NCI-H2196 treated with DMSO at 0.1 percent for 48 hours (cell line): Measurements from ENCODE around the gene JUP.
"Not testable (repeated sequence)": the region's sequence is repeated elsewhere in the genome, so short reads cannot be mapped to it uniquely, and the experiment has no call there.

Experiments
- DNase-seq: peaks from one replicate; lab custom pipeline; 2025; ENCODE audit not compliant: unreplicated experiment; lab: John Stamatoyannopoulos, UW

The JUP gene

GRCh38 chr17:41781404-41782110 lies 5.0 kb downstream of the JUP start:
- DNase-seq: no peak

DNA sequence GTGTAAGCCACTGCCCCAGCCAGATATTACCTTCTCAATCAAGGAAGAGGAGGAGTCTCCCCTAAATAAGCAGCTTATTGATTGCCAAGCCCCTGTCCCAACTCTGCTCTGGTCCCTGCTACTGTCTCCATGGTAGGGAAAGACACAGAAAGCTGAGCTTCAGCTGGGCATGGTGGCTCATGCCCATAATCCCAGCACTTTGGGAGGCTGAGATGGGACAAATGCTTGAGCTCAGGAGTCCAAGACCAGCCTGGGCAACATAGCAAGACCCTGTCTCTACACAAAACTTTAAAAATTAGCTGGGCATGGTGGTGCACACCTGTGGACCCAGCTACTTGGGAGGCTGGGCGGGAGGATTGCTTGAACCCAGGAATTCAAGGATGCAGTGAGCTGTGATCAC lies 6.6 kb downstream of the JUP start:
- no peak for DNase-seq

GRCh38 chr17:41777574-41778188 lies 8.8 kb downstream of the JUP start:
- peak; percentile 62 for DNase-seq

DNA sequence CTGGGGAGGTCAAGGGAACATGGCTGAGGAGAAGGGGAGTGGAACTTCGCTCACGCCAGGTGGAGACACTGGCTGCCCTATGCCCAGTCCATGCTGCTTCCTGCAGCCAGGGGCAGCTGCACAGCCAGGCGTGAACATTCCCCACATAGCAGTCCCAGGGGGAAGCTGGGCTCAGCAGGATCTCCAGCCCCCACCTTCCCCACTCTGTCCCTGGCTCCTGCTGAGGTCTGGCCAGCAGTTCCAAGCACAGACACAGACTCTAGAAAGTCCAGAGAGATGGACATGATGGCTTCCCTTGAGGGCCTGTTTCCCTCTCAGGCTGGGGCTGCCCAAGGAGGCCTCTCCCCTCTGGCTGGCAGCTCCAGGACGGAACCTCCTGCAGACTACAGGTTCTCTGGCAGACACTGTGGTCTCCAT lies 9.3 kb downstream of the JUP start:
- no peak for DNase-seq

DNA sequence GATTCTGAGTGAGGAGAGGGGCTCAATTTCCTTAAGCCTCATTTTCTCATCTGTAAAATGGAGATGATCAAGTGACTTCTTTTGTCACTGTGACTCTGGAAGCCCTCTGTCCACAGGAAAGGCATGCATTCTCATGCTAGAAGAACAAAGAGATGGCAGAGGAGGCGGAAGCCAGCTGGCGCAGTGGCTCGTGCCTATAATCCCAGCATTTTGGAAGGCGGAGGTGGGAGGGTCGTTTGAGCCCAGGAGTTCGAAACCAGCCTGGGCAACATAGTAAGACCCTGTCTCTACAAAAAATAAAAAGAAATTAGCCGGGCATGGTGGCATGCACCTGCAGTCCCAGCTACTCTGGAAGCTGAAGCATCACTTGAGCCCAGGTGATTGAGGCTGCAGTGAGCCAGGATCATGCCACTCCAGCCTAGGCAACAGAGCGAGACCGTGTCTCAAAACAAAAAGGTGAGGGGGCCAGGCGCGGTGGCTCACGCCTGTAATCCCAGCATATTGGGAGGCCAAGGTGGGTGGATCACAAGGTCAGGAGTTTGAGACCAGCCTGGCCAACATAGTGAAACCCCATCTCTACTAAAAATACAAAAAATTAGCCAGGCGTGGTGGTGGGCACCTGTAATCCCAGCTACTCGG lies 10.1 kb downstream of the JUP start:
- DNase-seq: not testable (repeated sequence)

- DNase-seq: no peak
Observed at GRCh38 chr17:41775394-41776226, 10.9 kb downstream of the JUP start.

DNA sequence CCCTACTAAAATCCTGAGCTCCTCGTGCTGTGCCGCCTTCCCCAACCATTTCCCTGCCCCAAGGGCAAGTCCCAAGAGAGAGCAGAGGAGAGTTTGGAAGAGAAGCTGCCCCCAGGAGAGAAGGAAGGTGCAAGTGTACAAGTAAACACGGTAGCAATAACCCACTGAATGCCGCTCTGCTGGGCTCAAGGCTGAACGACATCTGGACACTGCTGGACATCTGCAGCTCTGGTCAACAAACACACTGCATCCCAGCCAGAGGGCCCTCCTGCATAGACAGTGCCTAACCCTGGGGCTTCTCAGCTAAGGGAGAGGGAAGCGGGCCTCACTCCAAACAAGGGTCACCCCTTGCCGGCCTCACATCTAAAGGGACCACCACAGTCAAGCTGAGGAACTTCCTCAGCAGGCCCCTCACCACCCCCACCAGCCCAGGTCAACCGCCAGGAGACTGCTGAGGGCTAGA lies 12.7 kb downstream of the JUP start:
- no peak for DNase-seq

DNA sequence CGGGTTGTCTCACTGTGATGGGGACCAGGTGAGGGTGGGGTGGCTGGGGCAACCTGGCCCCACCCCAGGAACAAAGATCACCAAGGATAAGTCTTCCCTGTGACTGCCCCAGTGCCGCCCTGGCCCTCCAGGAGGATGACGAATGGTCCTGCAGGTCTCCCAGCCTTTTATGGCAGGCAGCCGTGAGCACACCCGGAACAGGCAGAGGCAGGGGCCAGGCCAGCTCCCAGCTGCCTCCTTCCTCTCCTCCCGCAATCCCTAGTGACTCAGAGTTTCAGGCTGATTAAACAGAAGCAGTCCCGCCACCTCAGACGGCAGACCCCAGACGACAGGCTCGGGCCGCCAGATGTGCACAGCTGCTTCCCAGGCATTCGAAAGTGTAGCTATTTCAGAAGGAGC lies 13.3 kb downstream of the JUP start:
- DNase-seq: no peak

GRCh38 chr17:41772586-41773189 lies 13.8 kb downstream of the JUP start:
- no peak for DNase-seq

DNA sequence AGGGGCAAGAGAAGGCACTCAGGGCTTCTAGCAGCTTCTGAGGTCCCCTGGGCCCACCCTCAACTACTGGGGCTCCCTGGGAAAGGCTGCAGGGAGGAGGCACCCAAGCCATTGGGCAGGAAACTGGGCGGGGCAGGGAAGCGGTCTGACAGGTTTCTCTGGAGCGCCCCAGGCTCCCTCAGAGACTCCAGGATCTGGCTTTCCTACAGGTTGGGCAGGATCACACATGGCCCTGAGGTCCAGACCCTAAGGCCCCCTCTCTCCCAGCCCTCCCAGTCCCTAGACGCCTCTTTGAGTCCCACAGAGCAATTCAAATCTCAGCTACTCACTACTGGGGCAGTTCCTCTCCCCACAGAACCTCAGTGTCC lies 14.3 kb downstream of the JUP start:
- DNase-seq: no peak

GRCh38 chr17:41771389-41772206 lies 14.9 kb downstream of the JUP start:
- no peak for DNase-seq

GRCh38 chr17:41769985-41770384 lies 16.5 kb downstream of the JUP start:
- no peak for DNase-seq

- DNase-seq: no peak
Observed at GRCh38 chr17:41769346-41769862, 17.1 kb downstream of the JUP start.

- no peak for DNase-seq
Observed at GRCh38 chr17:41768682-41769288, 17.7 kb downstream of the JUP start.

GRCh38 chr17:41767324-41768042 lies 19.0 kb downstream of the JUP start:
- no peak for DNase-seq

GRCh38 chr17:41766135-41766534 lies 20.4 kb downstream of the JUP start:
- DNase-seq: no peak

GRCh38 chr17:41763327-41763726 lies 23.2 kb downstream of the JUP start:
- no peak for DNase-seq

DNA sequence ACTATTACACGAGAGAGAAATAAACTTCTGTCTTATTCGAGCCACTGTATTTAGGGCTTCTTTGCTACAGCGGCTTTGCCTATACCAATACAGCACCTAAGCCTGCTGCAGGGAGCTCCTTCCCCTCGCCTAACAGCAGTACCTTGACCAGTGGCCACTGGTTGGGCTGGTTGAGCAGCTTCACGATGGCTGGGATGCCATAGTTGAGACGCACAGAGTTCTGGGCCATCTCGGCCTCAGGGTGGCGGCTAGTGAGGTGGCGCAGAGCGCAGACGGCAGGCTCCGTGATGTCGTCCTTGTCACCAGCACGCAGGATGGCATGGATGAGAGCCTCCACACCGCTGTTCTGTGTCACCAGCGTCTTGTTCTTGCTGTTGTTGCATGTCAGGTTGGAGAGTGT lies 23.7 kb downstream of the JUP start:
- no peak for DNase-seq

- DNase-seq: no peak
Observed at GRCh38 chr17:41762391-41762790, 24.1 kb downstream of the JUP start.
